Small intestine (tissue), 7 donors: ENCODE data around the gene NHLRC4. TPM values are rescaled to one million over a fixed set of nuclear protein-coding genes. Genes with fewer than 3 reads are reported as not detected.
A peak's percentile ranks its signal among the peaks of the same experiment; 100 is the strongest.

Source experiments
- DNase-seq, 2 donors: peaks; one replicate each; pipeline versions ENCODE4 v3.0.0 to v3.0.0-alpha.2; 2013
- FAIRE-seq: peaks from 2 replicates; lab custom pipeline; 2012; peaks lifted over from hg19 to GRCh38; lab: Jason Lieb, UNC
- H3K27ac ChIP-seq, 3 donors: one replicate each; pipeline ENCODE4 v1.5.1; 2013; ENCODE audit warnings: low read length in 2 of 3, mild to moderate bottlenecking in 2 of 3, control low read depth in 1 of 3, inconsistent platforms in 1 of 3, low read depth in 1 of 3, moderate library complexity in 1 of 3
- H3K27me3 ChIP-seq, 3 donors: one replicate each; pipeline ENCODE4 v1.6.1; 2013; ENCODE audit warnings: low read length in 3 of 3, inconsistent platforms in 1 of 3; ENCODE audit not compliant: control insufficient read depth in 3 of 3, insufficient read depth in 3 of 3
- H3K36me3 ChIP-seq, 3 donors: one replicate each; pipeline ENCODE4 v1.6.1; 2013; ENCODE audit warnings: low read length in 3 of 3, inconsistent platforms in 1 of 3, low read depth in 1 of 3, mild to moderate bottlenecking in 1 of 3, moderate library complexity in 1 of 3; ENCODE audit not compliant: control insufficient read depth in 3 of 3, insufficient read depth in 2 of 3
- H3K4me1 ChIP-seq, 3 donors: one replicate each; pipeline ENCODE4 v1.6.1; 2013; ENCODE audit warnings: low read length in 2 of 3, inconsistent platforms in 1 of 3, low read depth in 1 of 3, mild to moderate bottlenecking in 1 of 3, moderate library complexity in 1 of 3; ENCODE audit not compliant: control insufficient read depth in 3 of 3, insufficient read depth in 2 of 3
- H3K4me3 ChIP-seq, 3 donors: one replicate each; pipeline ENCODE4 v1.5.1; 2013; ENCODE audit warnings: low read length in 3 of 3, control low read depth in 1 of 3, inconsistent platforms in 1 of 3, low read depth in 1 of 3, mild to moderate bottlenecking in 1 of 3, moderate library complexity in 1 of 3
- H3K9me3 ChIP-seq, 2 donors: one replicate each; pipeline ENCODE4 v1.6.1; 2013; ENCODE audit warnings: low read depth in 1 of 2, low read length in 1 of 2; ENCODE audit not compliant: control insufficient read depth in 2 of 2, insufficient read depth in 1 of 2
- WGBS, 3 donors: extraction: QIAGEN DNeasy Blood & Tissue Kit; methylation state at CpG; one replicate each; pipeline ENCODE4 v1.1.7; 2013; 5-methylcytosine and 5-hydroxymethylcytosine counted together
- polyA plus RNA-seq, 4 donors: library from polyadenylated mRNA; stranded (reverse) in 3 of 4; unstranded in 1 of 4; fragments of 200-250 nt in 3 of 4; fragments of 120-200 nt in 1 of 4; gene quantifications; one replicate each; pipeline versions ENCODE4 v1.2.1 to v1.2.3, GENCODE V29; 2013
- donor health status: healthy with polysubstance abuse.
- donor health status: control.
- donor health status: control.
- donor health status: Bipolar disorder and iron deficiency.
- donor health status: healthy.

Gene NHLRC4
- polyA plus RNA-seq, 4 donors = 0.45 to 2.2 (median 0.79) TPM; not detected in 1

DNA sequence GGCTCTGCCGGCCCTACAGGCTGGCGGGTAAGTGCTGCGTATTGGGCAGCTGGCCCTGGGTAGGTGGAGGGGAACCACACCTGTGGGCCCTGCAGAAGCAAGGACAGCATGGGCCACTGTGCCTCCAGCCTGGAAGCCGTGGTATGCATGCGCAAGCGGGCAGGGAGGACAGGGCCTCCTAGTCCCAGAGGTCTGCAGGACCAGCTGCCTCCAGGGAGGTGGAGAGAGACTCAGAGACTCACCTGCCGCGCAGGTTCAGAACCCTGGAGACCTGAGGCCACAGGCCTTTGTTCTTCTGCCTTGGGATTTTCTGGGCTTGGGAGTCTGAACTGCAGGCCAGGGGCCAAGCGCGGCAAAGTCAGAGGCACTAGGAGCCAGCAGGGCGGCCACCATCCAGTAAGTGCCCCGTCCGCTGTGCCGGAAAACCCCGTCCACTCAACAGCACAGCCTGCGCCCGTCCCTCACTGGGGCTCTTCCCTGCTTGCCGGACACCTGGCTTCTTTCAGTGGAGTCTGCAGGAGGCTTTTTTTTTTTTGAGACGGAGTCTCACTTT is 14.2 kb downstream of the NHLRC4 start:
- FAIRE-seq = no peak
- Histone ChIP-seq H3K36me3 (peaks cover 0 to 53% (median 0%) of the 10 kb centered on the region in 3 donors), H3K4me3 (no peak overlapping the region), H3K4me1 (peaks cover 0 to 2% (median 0%) of the 10 kb centered on the region in 3 donors), H3K9me3 (no peaks in the 10 kb centered on the region), H3K27me3 (peaks cover 0 to 6% (median 0%) of the 10 kb centered on the region in 3 donors), H3K27ac (no peak overlapping the region)
- WGBS, 3 donors = 94 to 98% (median 97%) methylated on average over 19 of the region's 19 CpGs
- no peak for DNase-seq

DNA sequence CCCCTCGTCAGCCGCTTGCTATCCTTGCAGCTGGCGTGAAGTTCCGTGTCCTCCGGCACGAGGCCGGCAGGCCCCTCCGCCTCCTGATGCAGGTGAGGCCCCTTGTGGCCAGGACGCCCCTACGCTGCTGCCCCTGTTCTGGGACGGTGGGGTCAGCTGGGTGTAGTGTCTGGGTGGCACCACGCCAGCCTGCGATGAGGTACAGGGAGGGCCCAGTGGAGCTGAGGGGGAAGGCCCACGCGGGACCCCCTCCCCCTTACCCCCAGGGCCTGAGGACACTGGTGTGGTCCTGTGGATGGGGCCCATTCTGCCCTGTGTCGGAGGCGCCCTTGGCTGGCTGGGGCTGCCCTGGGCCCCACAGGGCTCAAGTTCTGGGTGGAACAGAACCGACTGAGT is 15.4 kb downstream of the NHLRC4 start:
- Histone ChIP-seq H3K36me3 (peaks cover 0 to 45% (median 0%) of the 10 kb centered on the region in 3 donors), H3K9me3 (no peaks in the 10 kb centered on the region), H3K4me3 (no peak overlapping the region), H3K27me3 (peaks cover 0 to 12% (median 0%) of the 10 kb centered on the region in 3 donors), H3K4me1 (peaks cover 0 to 7% (median 0%) of the 10 kb centered on the region in 3 donors), H3K27ac (no peak overlapping the region)
- FAIRE-seq = no peak
- 90 to 96% (median 93%) methylated on average over 16 to 18 of the region's 18 CpGs for WGBS, 3 donors
- no peak for DNase-seq

DNA sequence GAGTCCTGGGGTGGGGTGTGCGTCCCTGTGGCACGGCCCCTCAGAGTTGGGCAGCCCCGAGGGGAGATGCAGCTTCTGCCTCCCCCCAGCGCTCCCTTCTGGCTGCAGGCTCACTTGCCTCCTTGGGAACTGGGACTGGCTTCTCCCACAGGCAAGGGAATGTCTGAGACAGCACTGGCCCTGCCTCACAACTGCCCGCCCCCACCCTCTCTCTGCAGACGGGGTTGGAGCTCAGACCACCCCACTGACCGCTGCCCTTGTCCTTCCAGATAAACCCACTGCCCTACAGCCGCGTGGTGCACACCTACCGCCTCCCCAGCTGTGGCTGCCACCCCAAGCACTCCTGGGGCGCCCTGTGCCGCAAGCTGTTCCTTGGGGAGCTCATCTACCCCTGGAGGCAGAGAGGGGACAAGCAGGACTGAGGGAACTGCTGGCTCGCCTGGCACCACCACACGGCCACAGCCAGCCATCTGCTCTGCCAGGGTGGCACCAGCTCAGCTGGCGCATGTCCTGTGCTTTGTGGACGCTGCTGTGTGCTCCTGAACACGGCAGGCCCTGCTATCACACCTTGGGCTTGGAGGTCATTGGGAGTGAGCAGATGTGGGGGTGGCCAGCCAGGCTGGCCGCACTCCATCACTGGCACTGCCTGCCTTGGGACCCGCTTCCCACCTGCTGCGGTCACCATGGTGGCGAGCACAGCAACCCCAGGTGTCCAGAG is 16.0 kb downstream of the NHLRC4 start:
- Histone ChIP-seq H3K4me1 (peaks cover 0 to 12% (median 0%) of the 10 kb centered on the region in 3 donors), H3K9me3 (no peaks in the 10 kb centered on the region), H3K4me3 (no peak overlapping the region), H3K27ac (no peak overlapping the region), H3K27me3 (peaks cover 0 to 12% (median 0%) of the 10 kb centered on the region in 3 donors), H3K36me3 (peaks cover 0 to 45% (median 0%) of the 10 kb centered on the region in 3 donors)
- WGBS, 3 donors = 87 to 89% (median 88%) methylated on average over 19 to 21 of the region's 21 CpGs
- FAIRE-seq (no peak), DNase-seq (no peak)

DNA sequence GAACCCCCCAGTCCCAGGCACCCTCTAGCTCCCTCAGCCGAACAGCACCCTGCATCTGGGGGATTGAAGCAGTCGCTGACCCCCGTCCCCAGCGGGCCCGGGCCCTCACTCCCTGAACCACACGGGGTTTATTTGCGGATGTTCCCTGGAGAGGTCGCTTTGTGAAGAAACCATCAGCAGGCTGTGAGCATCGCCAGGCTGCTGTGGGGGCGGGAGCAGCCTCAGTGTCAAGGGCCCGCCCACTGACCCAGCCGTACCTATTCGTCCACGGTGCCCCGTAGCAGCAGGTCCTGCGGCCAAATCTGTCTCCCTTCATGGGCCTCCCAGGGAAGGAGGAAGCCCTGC is 16.6 kb downstream of the NHLRC4 start:
- Histone ChIP-seq H3K4me3 (no peak overlapping the region), H3K36me3 (peaks cover 0 to 43% (median 0%) of the 10 kb centered on the region in 3 donors), H3K4me1 (peaks cover 0 to 17% (median 0%) of the 10 kb centered on the region in 3 donors), H3K27ac (no peak overlapping the region), H3K9me3 (no peaks in the 10 kb centered on the region), H3K27me3 (peaks cover 0 to 12% (median 0%) of the 10 kb centered on the region in 3 donors)
- FAIRE-seq (no peak), DNase-seq (no peak)
- WGBS, 3 donors = 72 to 75% (median 73%) methylated on average over 16 of the region's 16 CpGs

DNA sequence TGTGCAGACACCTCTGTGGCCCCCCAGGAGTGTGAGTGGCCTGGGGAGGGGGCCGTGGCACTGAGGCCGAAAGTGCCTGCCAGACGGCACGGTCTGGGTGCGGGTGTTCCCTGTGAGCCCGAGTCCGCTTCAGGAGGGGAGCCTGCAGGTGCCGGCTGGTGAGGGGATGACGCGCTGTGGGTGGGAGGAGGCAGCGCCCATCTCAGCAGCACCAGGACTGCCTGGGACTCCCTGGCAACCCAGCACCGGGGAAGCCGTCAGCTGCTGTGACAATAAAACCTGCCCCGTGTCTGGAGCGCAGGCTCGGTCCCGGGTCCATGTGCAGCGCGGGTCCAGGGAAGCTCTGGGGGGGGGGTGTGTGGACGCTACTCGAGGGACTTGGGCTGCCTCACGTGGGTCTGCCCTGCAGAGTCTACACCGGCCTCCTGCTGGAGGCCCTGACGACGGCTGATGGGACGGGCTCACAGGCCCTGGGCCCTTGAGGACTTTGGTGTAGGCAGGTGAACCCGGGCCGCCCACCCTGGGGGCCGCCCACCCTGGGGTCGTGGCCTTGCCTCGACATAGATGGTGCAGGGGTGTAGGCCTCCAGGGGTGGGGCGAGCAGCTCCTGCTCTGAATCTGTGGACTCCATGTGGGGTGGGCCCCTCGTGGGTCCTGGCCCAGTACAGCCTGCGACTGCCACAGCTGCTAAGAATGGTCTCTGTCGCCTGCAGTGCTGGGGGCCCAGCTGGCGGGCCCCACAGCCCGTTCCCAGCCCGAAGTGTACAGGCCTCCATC is 17.2 kb downstream of the NHLRC4 start:
- H3K4me1 ChIP-seq = peaks cover 0 to 17% (median 0%) of the 10 kb centered on the region in 3 donors
- 50 to 63% (median 62%) methylated on average over 34 to 38 of the region's 38 CpGs for WGBS, 3 donors
- H3K27me3 ChIP-seq = peaks cover 0 to 12% (median 0%) of the 10 kb centered on the region in 3 donors
- H3K4me3 ChIP-seq = no peak overlapping the region
- H3K27ac ChIP-seq = no peak overlapping the region
- FAIRE-seq = no peak
- peaks cover 0 to 40% (median 0%) of the 10 kb centered on the region in 3 donors for H3K36me3 ChIP-seq
- no peaks in the 10 kb centered on the region for H3K9me3 ChIP-seq
- no peak for DNase-seq

- H3K36me3 ChIP-seq = peaks cover 0 to 33% (median 0%) of the 10 kb centered on the region in 3 donors
- no peak overlapping the region for H3K27ac ChIP-seq
- FAIRE-seq (no peak), DNase-seq (peak in 1 of 2 donors; percentile 37)
- peaks cover 0 to 12% (median 0%) of the 10 kb centered on the region in 3 donors for H3K27me3 ChIP-seq
- WGBS, 3 donors = 9 to 20% (median 11%) methylated on average over 10 of the region's 10 CpGs
- peaks cover 0 to 17% (median 0%) of the 10 kb centered on the region in 3 donors for H3K4me1 ChIP-seq
- no peak overlapping the region for H3K4me3 ChIP-seq
- no peaks in the 10 kb centered on the region for H3K9me3 ChIP-seq
These were observed 18.5 kb downstream of the NHLRC4 start for GRCh38 chr16:585351-585750.

- Histone ChIP-seq H3K27me3 (peaks cover 0 to 12% (median 0%) of the 10 kb centered on the region in 3 donors), H3K36me3 (peaks cover 0 to 27% (median 0%) of the 10 kb centered on the region in 3 donors), H3K27ac (no peak overlapping the region), H3K4me3 (no peak overlapping the region), H3K4me1 (peaks cover 0 to 23% (median 2%) of the 10 kb centered on the region in 3 donors), H3K9me3 (no peaks in the 10 kb centered on the region)
- 26 to 51% (median 41%) methylated on average over 16 of the region's 16 CpGs for WGBS, 3 donors
- FAIRE-seq = no peak
- DNase-seq = no peak
These were observed 19.3 kb downstream of the NHLRC4 start for GRCh38 chr16:586047-586644.
